Fibroblast of skin of scalp (primary cell): Measurements from ENCODE around the gene RNASE11.
"Not testable (repeated sequence)": the region's sequence is repeated elsewhere in the genome, so short reads cannot be mapped to it uniquely, and the experiment has no call there.

ENCODE experiments used
- DNase-seq: peaks from one replicate; pipeline ENCODE4 v3.0.0-alpha.2; 2013

RNASE11 gene

DNA sequence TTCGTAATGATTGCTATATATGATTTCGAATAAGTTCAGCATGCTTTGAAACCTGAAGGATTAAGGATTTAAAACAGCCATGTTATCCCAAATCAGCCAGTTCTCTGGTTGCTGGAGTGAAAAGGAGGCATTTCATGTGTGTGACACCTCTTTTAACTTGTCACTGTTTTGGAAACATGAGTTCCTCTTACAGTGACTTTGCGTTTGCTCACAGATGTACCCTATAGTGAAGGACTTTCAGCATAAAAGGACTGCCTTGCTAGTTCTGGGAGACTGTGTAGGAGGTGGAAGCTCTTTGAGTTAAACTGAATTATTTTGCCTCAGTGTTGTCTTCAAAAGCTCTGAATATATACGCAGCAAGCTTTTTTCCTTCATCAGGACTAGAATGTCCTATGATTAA, 7.6 kb downstream of the RNASE11 start:
- no peak for DNase-seq

- no peak for DNase-seq
These were observed 8.9 kb downstream of the RNASE11 start for GRCh38 chr14:20578784-20579502.

- DNase-seq: no peak
These were observed 9.5 kb downstream of the RNASE11 start for GRCh38 chr14:20578325-20578724.

DNA sequence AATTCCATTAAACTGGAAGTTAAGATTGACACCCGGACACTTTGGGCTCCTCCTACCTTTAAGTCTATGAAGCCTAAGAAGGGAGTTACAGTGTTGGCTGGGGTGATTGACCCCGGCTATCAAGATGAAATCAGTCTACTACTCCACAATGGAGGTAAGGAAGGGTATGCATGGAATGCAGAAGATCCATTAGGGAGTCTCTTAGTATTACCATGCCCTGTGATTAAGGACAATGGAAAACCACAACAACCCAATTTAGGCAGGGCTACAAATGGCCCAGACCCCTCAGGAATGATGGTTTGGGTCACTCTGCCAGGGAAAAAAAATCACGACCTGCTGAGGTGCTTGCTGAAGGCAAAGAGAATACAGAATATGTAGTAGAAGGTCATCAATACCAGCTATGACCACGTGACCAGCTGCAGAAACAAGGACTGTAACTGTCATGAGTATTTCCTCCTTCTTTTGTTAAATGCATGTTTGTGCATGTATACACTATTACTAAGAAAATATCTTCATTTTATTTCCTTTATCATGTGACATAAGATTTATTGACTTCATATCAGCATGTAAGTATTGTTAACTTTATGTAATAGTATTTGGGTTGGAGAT, 15.3 kb downstream of the RNASE11 start:
- DNase-seq: not testable (repeated sequence)

- DNase-seq: not testable (repeated sequence)
These were observed 17.1 kb downstream of the RNASE11 start for GRCh38 chr14:20570720-20571119.

- DNase-seq: not testable (repeated sequence)
These were observed 17.9 kb downstream of the RNASE11 start for GRCh38 chr14:20569865-20570264.

GRCh38 chr14:20569066-20569465, 18.7 kb downstream of the RNASE11 start:
- no peak for DNase-seq

DNA sequence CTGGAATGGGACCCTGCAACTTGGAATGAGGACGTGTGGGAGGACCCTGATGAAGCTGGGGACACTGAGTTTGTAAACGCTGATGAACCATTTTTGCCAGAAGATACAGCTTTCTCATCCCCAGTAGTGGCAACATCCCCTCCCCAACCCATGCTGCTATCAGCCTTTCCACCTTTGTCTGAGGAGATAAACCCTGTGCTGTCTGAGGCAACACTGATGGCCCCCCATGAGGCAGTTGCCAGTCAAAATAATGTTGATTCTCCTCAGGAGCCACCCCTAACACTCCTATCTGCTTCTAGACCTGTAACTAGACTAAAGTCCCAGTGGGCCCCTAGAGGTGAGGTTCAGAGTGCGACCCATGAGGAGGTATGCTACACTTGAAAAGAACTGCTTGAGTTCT, 19.4 kb downstream of the RNASE11 start:
- DNase-seq: no peak

- DNase-seq: not testable (repeated sequence)
These were observed 20.6 kb downstream of the RNASE11 start for GRCh38 chr14:20567199-20567598.

DNA sequence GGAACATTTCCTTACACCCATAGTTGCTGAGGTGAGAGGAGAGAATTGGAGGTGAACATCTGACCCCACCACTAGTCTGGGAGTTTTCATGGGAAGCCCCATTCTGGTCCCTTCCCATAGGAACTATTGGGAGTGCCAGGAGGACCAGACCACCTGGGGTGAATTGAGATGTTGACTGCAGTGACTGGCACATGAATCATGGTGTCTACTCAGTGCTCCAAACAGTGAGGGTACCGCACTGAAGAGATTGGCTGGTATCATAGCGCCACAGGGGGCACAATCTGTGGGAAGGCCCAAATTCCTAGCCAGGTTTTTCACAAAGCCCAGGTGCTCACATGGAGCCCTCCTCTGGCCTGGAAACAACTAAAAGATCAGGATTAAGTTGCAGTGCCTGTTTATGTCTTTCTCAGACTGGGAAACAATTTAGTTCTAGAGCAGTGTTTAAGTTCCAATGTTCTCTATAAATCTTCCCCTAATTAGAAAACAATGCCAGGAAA, 23.3 kb downstream of the RNASE11 start:
- no peak for DNase-seq

DNA sequence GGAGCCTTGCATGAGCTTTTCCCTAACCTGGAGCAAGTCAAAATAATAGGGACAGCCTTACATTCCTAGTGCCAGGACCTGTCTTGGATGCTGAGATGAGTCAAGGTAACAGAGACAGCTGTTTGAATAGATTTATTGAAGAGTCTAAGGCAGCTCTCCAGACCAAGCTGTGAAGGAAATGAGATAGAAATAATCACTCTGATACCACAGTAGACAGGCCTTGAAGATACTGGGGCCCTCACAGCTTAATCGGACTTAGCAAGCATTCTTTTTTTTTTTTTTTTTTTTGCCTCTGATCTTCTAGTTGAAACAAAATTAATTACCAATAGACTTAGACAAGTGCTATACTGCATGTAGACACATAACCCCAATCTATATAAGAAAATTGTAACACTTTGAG, 23.8 kb downstream of the RNASE11 start:
- DNase-seq: no peak

DNA sequence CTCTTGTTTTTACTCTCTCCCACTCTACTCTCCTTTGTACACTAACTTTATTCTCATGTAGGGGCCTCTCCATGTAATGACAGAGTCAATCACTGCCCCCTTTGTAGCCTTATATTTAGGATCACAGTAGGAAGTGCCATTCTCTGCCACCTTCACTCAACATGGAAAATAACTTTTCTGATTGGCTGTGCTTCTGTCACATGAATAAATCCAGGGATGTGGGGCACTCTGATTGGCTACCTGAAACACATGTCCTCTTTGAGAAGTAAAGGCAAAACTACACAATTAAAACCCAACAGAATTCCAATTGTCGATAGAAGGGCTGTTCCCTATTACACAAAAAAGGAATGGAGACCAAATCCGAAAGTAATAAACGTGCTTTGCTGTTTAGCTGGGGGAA, 26.8 kb downstream of the RNASE11 start, which contains the start of gene RNASE9:
Gene RNASE9 (minus strand): TSS at position 87 of the 400 bp plus-strand sequence.
- DNase-seq: no peak

- DNase-seq: no peak
These were observed 28.3 kb downstream of the RNASE11 start for GRCh38 chr14:20559461-20559904.

DNA sequence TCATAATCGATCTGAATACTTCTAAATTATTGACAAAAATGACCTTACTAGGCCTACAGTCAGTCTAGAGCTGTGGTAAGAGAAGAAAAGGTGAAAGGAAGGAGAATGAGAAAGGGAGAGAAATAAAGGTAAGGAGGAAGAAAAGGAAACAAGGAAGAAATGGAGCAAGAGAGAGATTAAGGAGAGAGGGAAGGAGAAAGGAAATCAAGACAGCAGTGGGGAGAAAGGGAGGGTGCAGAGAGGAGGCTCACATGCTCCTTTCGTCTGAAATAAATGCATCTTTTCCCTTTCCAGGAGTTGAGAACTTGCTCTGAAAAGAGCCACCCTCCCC, 30.6 kb downstream of the RNASE11 start:
- DNase-seq: no peak

- no peak for DNase-seq
These were observed 31.1 kb downstream of the RNASE11 start for GRCh38 chr14:20556500-20557211.

- DNase-seq: no peak
These were observed 32.0 kb downstream of the RNASE11 start for GRCh38 chr14:20555845-20556244.

GRCh38 chr14:20553024-20553423, 34.8 kb downstream of the RNASE11 start:
- DNase-seq: no peak

DNA sequence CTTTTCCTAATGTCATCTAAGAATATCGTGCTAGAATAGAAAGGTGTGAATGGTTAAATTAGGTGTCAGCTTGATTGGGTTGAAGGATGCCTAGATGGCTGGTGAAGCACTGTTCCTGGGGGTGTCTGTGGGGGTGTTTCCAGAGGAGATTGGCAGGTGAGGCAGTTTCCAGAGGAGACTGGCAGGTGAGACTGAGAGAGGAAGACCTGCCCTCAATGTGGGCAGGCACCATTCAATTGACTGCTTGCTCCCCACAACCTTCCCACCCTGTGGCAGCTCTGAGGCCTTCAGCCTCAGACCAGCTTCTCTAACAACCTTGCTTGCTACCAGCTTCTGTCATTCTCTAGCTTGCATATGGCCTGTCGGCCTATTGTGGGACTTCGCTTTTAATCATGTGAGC, 36.2 kb downstream of the RNASE11 start:
- DNase-seq: no peak

DNA sequence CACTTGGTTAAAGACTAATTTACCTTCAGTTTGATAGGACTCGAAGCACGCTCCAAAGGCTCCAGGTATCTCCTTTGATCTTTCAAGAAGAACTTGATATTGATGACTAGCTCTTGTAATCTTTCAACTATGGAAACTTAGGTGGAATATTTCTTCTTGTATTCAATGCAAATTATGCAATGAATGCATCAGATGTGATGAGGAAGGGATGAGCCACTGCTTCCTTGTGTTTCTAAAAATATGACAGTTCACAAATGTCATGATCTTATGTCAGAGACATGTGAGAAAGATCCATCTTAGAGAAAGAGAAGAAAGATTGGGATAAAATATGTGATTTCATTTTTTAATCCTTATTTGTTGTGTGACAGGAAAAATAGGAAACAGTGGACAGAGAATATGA, 36.9 kb downstream of the RNASE11 start:
- DNase-seq: no peak

GRCh38 chr14:20548414-20549158, 39.2 kb downstream of the RNASE11 start:
- no peak for DNase-seq

GRCh38 chr14:20546877-20547276, 40.9 kb downstream of the RNASE11 start:
- DNase-seq: no peak

- DNase-seq: no peak
These were observed 47.9 kb downstream of the RNASE11 start for GRCh38 chr14:20539906-20540305.
